Duodenal mucosa (tissue), 2 donors: Measurements from ENCODE around the gene FGD6.

Source experiments
- H3K27ac ChIP-seq: one replicate; pipeline ENCODE4 v1.7.0; 2013; ENCODE audit warnings: low read depth, low read length
- H3K27me3 ChIP-seq, 2 donors: one replicate each; pipeline ENCODE4 v1.7.0; 2013; ENCODE audit warnings: low read length in 2 of 2, control low read depth in 1 of 2; ENCODE audit not compliant: insufficient read depth in 2 of 2, control insufficient read depth in 1 of 2
- H3K36me3 ChIP-seq, 2 donors: one replicate each; pipeline ENCODE4 v1.7.0; 2013; ENCODE audit warnings: low read length in 2 of 2, control low read depth in 1 of 2; ENCODE audit not compliant: insufficient read depth in 2 of 2, control insufficient read depth in 1 of 2
- H3K4me1 ChIP-seq, 2 donors: one replicate each; pipeline ENCODE4 v1.7.0; 2013; ENCODE audit warnings: low read length in 2 of 2, control low read depth in 1 of 2; ENCODE audit not compliant: insufficient read depth in 2 of 2, control insufficient read depth in 1 of 2
- H3K4me3 ChIP-seq, 2 donors: one replicate each; pipeline ENCODE4 v1.7.0; 2013; ENCODE audit warnings: low read length in 2 of 2, low read depth in 1 of 2
- H3K9ac ChIP-seq, 2 donors: one replicate each; pipeline ENCODE4 v1.7.0; 2013; ENCODE audit warnings: low read length in 2 of 2, low read depth in 1 of 2
- H3K9me3 ChIP-seq, 2 donors: one replicate each; pipeline ENCODE4 v1.7.0; 2013; ENCODE audit warnings: low read length in 2 of 2, control low read depth in 1 of 2; ENCODE audit not compliant: control insufficient read depth in 1 of 2

Gene FGD6

DNA sequence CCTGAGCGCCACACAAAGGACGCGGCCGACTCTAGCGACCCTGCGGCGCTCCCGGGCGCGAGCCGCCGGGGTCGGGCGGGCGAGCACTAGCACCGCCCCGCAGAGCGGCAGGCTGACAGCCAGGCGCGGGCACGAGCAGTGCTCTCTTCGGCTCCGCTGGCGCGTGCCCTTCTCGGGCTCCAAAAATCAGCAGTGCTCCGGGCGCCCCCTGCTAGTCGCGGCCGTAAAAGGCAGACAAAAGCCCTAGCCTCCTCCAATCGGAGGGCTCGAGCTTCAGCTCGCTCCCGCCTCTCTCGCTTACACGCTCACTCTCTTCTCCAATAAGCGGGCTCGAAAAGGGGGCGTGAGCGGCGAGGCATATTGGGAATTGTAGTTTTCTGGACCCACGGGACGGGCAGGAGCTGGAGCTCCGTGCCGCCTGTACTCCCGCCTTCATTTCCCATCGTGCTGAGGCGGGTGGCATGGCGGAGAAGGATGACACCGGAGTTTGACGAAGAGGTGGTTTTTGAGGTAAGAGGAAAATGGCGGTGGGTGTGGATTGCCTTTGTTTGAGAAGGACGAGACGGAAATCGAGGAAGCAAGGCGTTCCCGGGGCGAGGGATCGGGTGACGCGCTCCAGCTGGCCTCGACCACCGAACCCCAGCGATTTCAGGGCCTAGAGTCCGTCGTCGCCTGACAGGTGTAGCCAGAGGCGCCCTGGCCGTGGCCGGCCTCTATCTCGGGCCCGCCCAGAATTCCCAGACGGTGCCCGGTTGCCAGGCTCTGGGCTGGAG is at the start of gene FGD6, which contains the start of gene VEZT:
Gene FGD6, minus strand, starts transcription at position 91 of the 773 bp plus-strand sequence. CDS start 227 bp downstream, outside the sequence.
Gene VEZT, plus strand, starts transcription at position 431 of the 773 bp plus-strand sequence. Its CDS starts 44 bp downstream, at position 475.
- no peaks in the 10 kb centered on the region for H3K27me3 ChIP-seq
- H3K36me3 ChIP-seq: no peaks in the 10 kb centered on the region
- peak within 1 kb of the TSS; percentile 93 for H3K27ac ChIP-seq
- no peaks in the 10 kb centered on the region for H3K9me3 ChIP-seq
- peak within 1 kb of the TSS; percentile 93 to 97 for H3K4me3 ChIP-seq
- peaks cover 0 to 3% of the 10 kb centered on the region in 2 donors for H3K4me1 ChIP-seq
- H3K9ac ChIP-seq: peak within 1 kb of the TSS; percentile 91 to 93

DNA sequence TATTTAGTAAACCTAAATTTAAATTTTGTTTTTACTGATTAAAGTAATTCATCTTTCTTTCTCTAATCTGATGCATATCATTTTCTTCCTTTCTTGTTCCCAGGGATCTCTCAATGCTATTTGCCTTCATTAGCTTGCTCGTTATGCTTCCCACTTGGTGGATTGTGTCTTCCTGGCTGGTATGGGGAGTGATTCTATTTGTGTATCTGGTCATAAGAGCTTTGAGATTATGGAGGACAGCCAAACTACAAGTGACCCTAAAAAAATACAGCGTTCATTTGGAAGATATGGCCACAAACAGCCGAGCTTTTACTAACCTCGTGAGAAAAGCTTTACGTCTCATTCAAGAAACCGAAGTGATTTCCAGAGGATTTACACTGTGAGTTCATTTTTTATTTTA is 49.0 kb upstream of the FGD6 start:
- Histone ChIP-seq H3K9ac (no peak overlapping the region), H3K36me3 (peaks cover 20 to 45% of the 10 kb centered on the region in 2 donors), H3K27me3 (no peaks in the 10 kb centered on the region), H3K4me1 (no peaks in the 10 kb centered on the region), H3K27ac (no peak overlapping the region), H3K9me3 (no peaks in the 10 kb centered on the region), H3K4me3 (no peak overlapping the region)

DNA sequence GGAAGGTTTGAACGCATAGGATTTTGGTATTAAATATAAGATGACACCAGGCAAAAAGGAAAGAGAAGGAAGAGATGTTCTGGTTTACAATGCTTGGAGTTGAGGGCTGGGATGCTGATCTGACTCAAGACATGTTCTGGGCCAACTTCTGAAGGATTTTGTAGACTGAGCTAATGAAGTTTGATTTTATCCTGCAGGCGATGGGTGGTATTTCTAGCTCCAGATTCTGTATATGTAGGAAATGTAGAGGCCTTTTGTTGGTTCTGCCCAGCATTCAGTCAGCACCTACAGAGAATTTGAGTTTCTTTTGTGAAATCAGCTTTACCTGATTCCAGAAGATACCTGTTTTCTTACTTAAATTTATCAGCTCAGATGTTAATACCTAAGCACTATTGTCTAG is 48.5 kb upstream of the FGD6 start:
- Histone ChIP-seq H3K9ac (no peak overlapping the region), H3K4me3 (no peak overlapping the region), H3K9me3 (no peaks in the 10 kb centered on the region), H3K27me3 (no peaks in the 10 kb centered on the region), H3K36me3 (peaks cover 20 to 44% of the 10 kb centered on the region in 2 donors), H3K27ac (no peak overlapping the region), H3K4me1 (no peaks in the 10 kb centered on the region)

DNA sequence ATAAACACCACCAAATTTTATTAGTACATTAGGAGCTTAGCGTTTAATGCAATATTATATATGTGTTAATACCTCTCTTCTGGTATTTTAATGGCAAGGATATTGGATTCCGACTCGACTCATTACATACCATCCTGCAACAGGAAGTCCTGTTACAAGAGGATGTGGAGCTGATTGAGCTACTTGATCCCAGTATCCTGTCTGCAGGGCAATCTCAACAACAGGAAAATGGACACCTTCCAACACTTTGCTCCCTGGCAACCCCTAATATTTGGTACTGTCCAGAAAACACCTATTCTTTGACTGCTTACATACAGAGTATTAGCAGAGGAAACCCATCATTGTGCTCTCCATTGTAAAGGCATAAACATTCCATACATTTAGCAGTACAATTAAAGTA is 45.5 kb upstream of the FGD6 start:
- no peak overlapping the region for H3K9ac ChIP-seq
- H3K36me3 ChIP-seq: peaks cover 20 to 42% of the 10 kb centered on the region in 2 donors
- H3K4me1 ChIP-seq: no peaks in the 10 kb centered on the region
- no peaks in the 10 kb centered on the region for H3K27me3 ChIP-seq
- no peaks in the 10 kb centered on the region for H3K9me3 ChIP-seq
- no peak overlapping the region for H3K27ac ChIP-seq
- H3K4me3 ChIP-seq: no peak overlapping the region

DNA sequence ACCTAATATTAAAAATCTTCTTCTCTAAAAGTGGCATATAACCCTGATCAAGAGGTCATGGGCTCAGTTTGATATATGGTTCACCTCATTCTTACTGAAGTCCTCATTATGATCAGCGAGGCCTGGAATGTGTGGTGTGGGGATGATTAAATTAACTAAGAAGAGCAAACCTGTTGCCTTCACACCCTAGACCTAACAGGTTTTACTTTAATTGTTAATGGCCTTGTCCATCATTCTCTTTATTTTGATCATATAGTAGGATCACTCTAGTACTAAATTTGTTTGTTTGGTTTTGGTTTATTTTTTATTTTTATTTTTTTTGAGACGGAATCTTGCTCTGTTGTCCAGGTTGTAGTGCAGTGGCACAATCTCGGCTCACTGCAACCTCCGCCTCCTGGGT is 43.8 kb upstream of the FGD6 start:
- H3K9me3 ChIP-seq: no peaks in the 10 kb centered on the region
- H3K27ac ChIP-seq: no peak overlapping the region
- no peaks in the 10 kb centered on the region for H3K27me3 ChIP-seq
- H3K4me3 ChIP-seq: no peak overlapping the region
- H3K4me1 ChIP-seq: no peaks in the 10 kb centered on the region
- peaks cover 25 to 41% of the 10 kb centered on the region in 2 donors for H3K36me3 ChIP-seq
- H3K9ac ChIP-seq: no peak overlapping the region

DNA sequence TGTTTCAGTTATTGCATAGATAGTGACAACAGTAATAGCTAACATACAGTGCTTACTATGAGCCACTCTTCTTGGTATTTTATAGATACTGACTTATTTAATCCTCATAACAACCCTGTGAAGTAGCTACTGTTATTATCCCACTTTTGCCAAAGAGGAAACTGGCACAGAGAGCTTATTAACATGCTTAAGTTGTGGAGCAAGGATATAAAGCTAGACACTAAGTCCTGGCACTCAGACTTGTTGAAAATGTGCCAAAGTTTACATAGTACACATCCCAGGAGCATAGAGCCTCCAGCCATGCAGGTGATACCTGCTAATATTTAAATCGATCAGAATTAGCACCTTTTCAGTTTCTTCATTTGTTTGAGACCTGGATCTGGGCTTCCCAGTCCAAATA is 42.1 kb upstream of the FGD6 start:
- Histone ChIP-seq H3K4me3 (no peak overlapping the region), H3K36me3 (peaks cover 25 to 42% of the 10 kb centered on the region in 2 donors), H3K4me1 (no peaks in the 10 kb centered on the region), H3K9ac (no peak overlapping the region), H3K27ac (no peak overlapping the region), H3K9me3 (no peaks in the 10 kb centered on the region), H3K27me3 (no peaks in the 10 kb centered on the region)

DNA sequence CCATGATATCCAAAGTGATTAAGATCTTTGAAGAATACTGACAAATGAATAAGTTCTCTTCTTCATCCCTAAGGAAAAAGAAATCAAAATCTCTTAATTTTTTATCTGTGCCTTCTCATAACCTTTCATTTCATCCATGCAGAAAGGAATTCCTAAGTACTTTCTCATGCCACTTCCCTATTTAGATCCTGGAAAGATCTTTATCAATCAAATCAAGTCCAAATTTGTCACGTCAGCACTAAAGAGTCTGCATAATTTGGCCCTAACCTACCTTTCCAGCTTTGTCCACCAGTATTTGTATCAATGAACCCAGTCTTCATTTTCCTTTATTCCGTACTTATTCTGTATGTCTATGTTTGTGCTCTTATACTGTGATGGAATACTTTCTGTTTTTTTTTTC is 41.5 kb upstream of the FGD6 start:
- Histone ChIP-seq H3K27me3 (no peaks in the 10 kb centered on the region), H3K9me3 (no peaks in the 10 kb centered on the region), H3K4me1 (no peaks in the 10 kb centered on the region), H3K4me3 (no peak overlapping the region), H3K9ac (no peak overlapping the region), H3K27ac (no peak overlapping the region), H3K36me3 (peaks cover 25 to 39% of the 10 kb centered on the region in 2 donors)

DNA sequence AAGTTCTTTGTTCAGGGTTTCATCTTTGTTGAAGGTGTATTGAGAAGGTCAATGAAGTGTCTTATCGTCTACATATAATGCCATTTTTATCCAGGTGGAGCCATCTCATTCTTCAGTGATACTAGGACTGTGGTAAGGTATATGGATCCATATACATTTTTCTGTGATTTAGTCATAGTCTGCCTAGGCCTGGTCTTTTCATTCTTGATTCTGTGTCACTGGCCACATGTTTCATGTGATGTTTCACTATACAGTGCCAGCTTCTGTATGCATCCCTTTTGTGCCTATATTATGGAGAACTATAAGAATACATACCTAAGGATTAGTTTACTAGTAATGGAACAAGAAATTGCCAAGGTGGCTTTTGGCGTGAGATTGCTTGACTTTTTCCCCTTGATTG is 40.9 kb upstream of the FGD6 start:
- Histone ChIP-seq H3K4me3 (no peak overlapping the region), H3K27ac (no peak overlapping the region), H3K27me3 (no peaks in the 10 kb centered on the region), H3K36me3 (peaks cover 24 to 36% of the 10 kb centered on the region in 2 donors), H3K9ac (no peak overlapping the region), H3K4me1 (no peaks in the 10 kb centered on the region), H3K9me3 (no peaks in the 10 kb centered on the region)

DNA sequence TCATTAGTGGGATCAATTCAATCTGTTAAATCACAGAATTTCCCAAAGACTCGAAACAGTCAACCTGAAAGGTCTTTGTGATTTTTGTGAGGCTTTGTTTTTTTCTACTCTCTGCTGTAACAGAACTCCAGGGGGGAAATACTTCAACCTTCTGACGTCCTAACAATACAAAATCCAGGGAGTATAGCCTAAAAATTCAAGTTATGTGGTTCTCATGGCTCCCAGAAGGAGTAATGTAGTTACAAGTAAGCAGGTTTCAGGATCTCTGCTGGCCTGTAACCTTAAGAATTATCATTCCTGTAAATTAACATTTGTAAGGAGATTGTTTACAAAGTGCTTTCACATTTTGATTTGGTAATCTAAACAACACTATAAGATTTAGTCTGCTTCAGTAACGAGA is 40.3 kb upstream of the FGD6 start:
- no peak overlapping the region for H3K4me3 ChIP-seq
- H3K27ac ChIP-seq: no peak overlapping the region
- no peak overlapping the region for H3K9ac ChIP-seq
- H3K36me3 ChIP-seq: peaks cover 21 to 33% of the 10 kb centered on the region in 2 donors
- H3K27me3 ChIP-seq: no peaks in the 10 kb centered on the region
- no peaks in the 10 kb centered on the region for H3K4me1 ChIP-seq
- no peaks in the 10 kb centered on the region for H3K9me3 ChIP-seq

DNA sequence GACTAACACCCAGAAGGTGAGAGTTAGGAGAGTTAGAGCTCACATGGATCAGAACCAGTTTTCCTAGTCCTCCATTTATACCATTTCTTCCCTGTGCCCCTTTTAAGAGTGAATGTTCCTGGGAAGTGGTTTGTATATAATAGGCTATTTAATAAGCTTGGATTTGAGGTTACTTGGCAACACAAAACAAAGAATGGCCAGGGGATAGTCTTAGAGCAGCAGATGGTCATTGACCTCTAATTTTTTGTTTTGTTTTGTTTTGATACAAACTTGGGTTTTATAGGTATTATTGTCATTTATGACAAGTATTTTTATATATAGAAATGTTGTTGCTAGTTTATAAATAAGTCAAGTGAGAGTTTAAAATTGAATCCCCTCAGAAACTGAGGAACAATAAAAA is 36.1 kb upstream of the FGD6 start:
- no peaks in the 10 kb centered on the region for H3K27me3 ChIP-seq
- H3K9me3 ChIP-seq: no peaks in the 10 kb centered on the region
- no peak overlapping the region for H3K4me3 ChIP-seq
- H3K36me3 ChIP-seq: peaks cover 18 to 29% of the 10 kb centered on the region in 2 donors
- H3K4me1 ChIP-seq: no peaks in the 10 kb centered on the region
- no peak overlapping the region for H3K27ac ChIP-seq
- H3K9ac ChIP-seq: no peak overlapping the region
